ENCODE data around the gene MED13. TPM values are rescaled to one million over a fixed set of nuclear protein-coding genes. Genes with fewer than 3 reads are reported as not detected.

Gene MED13
- 30.1 TPM for polyA plus RNA-seq (2013, experiment 1 of 4)
- polyA plus RNA-seq (2013, experiment 2 of 4) = 40.9 TPM
- 27.2 TPM for polyA plus RNA-seq (2013, experiment 3 of 4)
- polyA plus RNA-seq (2013, experiment 4 of 4) = 33.2 TPM

- H3K27ac ChIP-seq (ENCODE audit: insufficient read depth, low read depth, low read length, poor library complexity, severe bottlenecking) = peak within 1 kb of the TSS; percentile 92
- no peaks in the 10 kb centered on the region for H3K36me3 ChIP-seq (ENCODE audit: control insufficient read depth, insufficient read depth, low read length)
- H3K4me1 ChIP-seq (ENCODE audit: control insufficient read depth, insufficient read depth, low read length) = peaks cover 4% of the 10 kb centered on the region
Observed at GRCh38 chr17:62064791-62065563, at the start of gene MED13. TSS of gene MED13 (minus strand) at chr17:62065278. CDS start at chr17:62065205, 73 bp downstream.

GRCh38 chr17:62112229-62112628, 47.2 kb upstream of the MED13 start:
- H3K27ac ChIP-seq (ENCODE audit: insufficient read depth, low read depth, low read length, poor library complexity, severe bottlenecking) = no peak overlapping the region
- H3K36me3 ChIP-seq (ENCODE audit: control insufficient read depth, insufficient read depth, low read length) = no peaks in the 10 kb centered on the region
- H3K27me3 ChIP-seq (ENCODE audit: control insufficient read depth, insufficient read depth, low read length, poor library complexity, severe bottlenecking) = no peaks in the 10 kb centered on the region
- H3K4me1 ChIP-seq (ENCODE audit: control insufficient read depth, insufficient read depth, low read length) = no peaks in the 10 kb centered on the region
- WGBS, 2 experiments = 90 to 92% methylated on average over 2 of the region's 2 CpGs
- H3K9me3 ChIP-seq (ENCODE audit: control insufficient read depth, low read length) = no peaks in the 10 kb centered on the region
- no peak overlapping the region for H3K4me3 ChIP-seq (ENCODE audit: insufficient read depth, low read depth, low read length)

More at GRCh38 chr17:62064791-62065563, at the start of gene MED13:
- Histone ChIP-seq H3K4me3 (ENCODE audit: insufficient read depth, low read depth, low read length) (peak within 1 kb of the TSS; percentile 97), H3K27me3 (ENCODE audit: control insufficient read depth, insufficient read depth, low read length, poor library complexity, severe bottlenecking) (no peaks in the 10 kb centered on the region), H3K9me3 (ENCODE audit: control insufficient read depth, low read length) (no peaks in the 10 kb centered on the region)
- 0 to 1% methylated on average over 62 to 72 of the region's 79 CpGs for WGBS, 2 experiments

- H3K27ac ChIP-seq (ENCODE audit: insufficient read depth, low read depth, low read length, poor library complexity, severe bottlenecking) = no peak overlapping the region
- H3K4me3 ChIP-seq (ENCODE audit: insufficient read depth, low read depth, low read length) = no peak overlapping the region
- no peaks in the 10 kb centered on the region for H3K4me1 ChIP-seq (ENCODE audit: control insufficient read depth, insufficient read depth, low read length)
- H3K9me3 ChIP-seq (ENCODE audit: control insufficient read depth, low read length) = no peaks in the 10 kb centered on the region
- no peaks in the 10 kb centered on the region for H3K27me3 ChIP-seq (ENCODE audit: control insufficient read depth, insufficient read depth, low read length, poor library complexity, severe bottlenecking)
- WGBS, 2 experiments = 80 to 82% methylated on average over 7 of the region's 7 CpGs
- no peaks in the 10 kb centered on the region for H3K36me3 ChIP-seq (ENCODE audit: control insufficient read depth, insufficient read depth, low read length)
Observed at GRCh38 chr17:62111562-62112171, 46.6 kb upstream of the MED13 start.

- no peak overlapping the region for H3K4me3 ChIP-seq (ENCODE audit: insufficient read depth, low read depth, low read length)
- H3K4me1 ChIP-seq (ENCODE audit: control insufficient read depth, insufficient read depth, low read length) = no peaks in the 10 kb centered on the region
- WGBS, 2 experiments = 89 to 94% methylated on average over 3 of the region's 3 CpGs
- H3K27me3 ChIP-seq (ENCODE audit: control insufficient read depth, insufficient read depth, low read length, poor library complexity, severe bottlenecking) = no peaks in the 10 kb centered on the region
- H3K36me3 ChIP-seq (ENCODE audit: control insufficient read depth, insufficient read depth, low read length) = no peaks in the 10 kb centered on the region
- no peak overlapping the region for H3K27ac ChIP-seq (ENCODE audit: insufficient read depth, low read depth, low read length, poor library complexity, severe bottlenecking)
- H3K9me3 ChIP-seq (ENCODE audit: control insufficient read depth, low read length) = no peaks in the 10 kb centered on the region
Observed at GRCh38 chr17:62110923-62111484, 45.9 kb upstream of the MED13 start.

GRCh38 chr17:62109924-62110323, 44.8 kb upstream of the MED13 start:
- no peaks in the 10 kb centered on the region for H3K27me3 ChIP-seq (ENCODE audit: control insufficient read depth, insufficient read depth, low read length, poor library complexity, severe bottlenecking)
- H3K36me3 ChIP-seq (ENCODE audit: control insufficient read depth, insufficient read depth, low read length) = no peaks in the 10 kb centered on the region
- H3K27ac ChIP-seq (ENCODE audit: insufficient read depth, low read depth, low read length, poor library complexity, severe bottlenecking) = no peak overlapping the region
- no peak overlapping the region for H3K4me3 ChIP-seq (ENCODE audit: insufficient read depth, low read depth, low read length)
- H3K9me3 ChIP-seq (ENCODE audit: control insufficient read depth, low read length) = no peaks in the 10 kb centered on the region
- WGBS, 2 experiments = 92 to 95% methylated on average over 4 of the region's 4 CpGs
- no peaks in the 10 kb centered on the region for H3K4me1 ChIP-seq (ENCODE audit: control insufficient read depth, insufficient read depth, low read length)

GRCh38 chr17:62109378-62109902, 44.4 kb upstream of the MED13 start:
- WGBS, 2 experiments = 38 to 40% methylated on average over 2 of the region's 2 CpGs
- H3K4me1 ChIP-seq (ENCODE audit: control insufficient read depth, insufficient read depth, low read length) = no peaks in the 10 kb centered on the region
- H3K9me3 ChIP-seq (ENCODE audit: control insufficient read depth, low read length) = no peaks in the 10 kb centered on the region
- H3K27me3 ChIP-seq (ENCODE audit: control insufficient read depth, insufficient read depth, low read length, poor library complexity, severe bottlenecking) = no peaks in the 10 kb centered on the region
- no peak overlapping the region for H3K27ac ChIP-seq (ENCODE audit: insufficient read depth, low read depth, low read length, poor library complexity, severe bottlenecking)
- no peak overlapping the region for H3K4me3 ChIP-seq (ENCODE audit: insufficient read depth, low read depth, low read length)
- no peaks in the 10 kb centered on the region for H3K36me3 ChIP-seq (ENCODE audit: control insufficient read depth, insufficient read depth, low read length)

- Histone ChIP-seq H3K36me3 (ENCODE audit: control insufficient read depth, insufficient read depth, low read length) (no peaks in the 10 kb centered on the region), H3K9me3 (ENCODE audit: control insufficient read depth, low read length) (no peaks in the 10 kb centered on the region), H3K4me1 (ENCODE audit: control insufficient read depth, insufficient read depth, low read length) (no peaks in the 10 kb centered on the region), H3K27ac (ENCODE audit: insufficient read depth, low read depth, low read length, poor library complexity, severe bottlenecking) (no peak overlapping the region), H3K27me3 (ENCODE audit: control insufficient read depth, insufficient read depth, low read length, poor library complexity, severe bottlenecking) (no peaks in the 10 kb centered on the region), H3K4me3 (ENCODE audit: insufficient read depth, low read depth, low read length) (no peak overlapping the region)
- WGBS, 2 experiments = 89 to 92% methylated on average over 1 of the region's 1 CpG
Observed at GRCh38 chr17:62105861-62106260, 40.8 kb upstream of the MED13 start.

GRCh38 chr17:62105357-62105756, 40.3 kb upstream of the MED13 start:
- no peaks in the 10 kb centered on the region for H3K36me3 ChIP-seq (ENCODE audit: control insufficient read depth, insufficient read depth, low read length)
- WGBS, 2 experiments = 69 to 81% methylated on average over 2 to 3 of the region's 3 CpGs
- no peak overlapping the region for H3K4me3 ChIP-seq (ENCODE audit: insufficient read depth, low read depth, low read length)
- no peak overlapping the region for H3K27ac ChIP-seq (ENCODE audit: insufficient read depth, low read depth, low read length, poor library complexity, severe bottlenecking)
- H3K27me3 ChIP-seq (ENCODE audit: control insufficient read depth, insufficient read depth, low read length, poor library complexity, severe bottlenecking) = no peaks in the 10 kb centered on the region
- H3K9me3 ChIP-seq (ENCODE audit: control insufficient read depth, low read length) = no peaks in the 10 kb centered on the region
- H3K4me1 ChIP-seq (ENCODE audit: control insufficient read depth, insufficient read depth, low read length) = no peaks in the 10 kb centered on the region

GRCh38 chr17:62101515-62101914, 36.4 kb upstream of the MED13 start:
- 95 to 96% methylated on average over 3 to 4 of the region's 4 CpGs for WGBS, 2 experiments
- Histone ChIP-seq H3K4me1 (ENCODE audit: control insufficient read depth, insufficient read depth, low read length) (no peaks in the 10 kb centered on the region), H3K27me3 (ENCODE audit: control insufficient read depth, insufficient read depth, low read length, poor library complexity, severe bottlenecking) (no peaks in the 10 kb centered on the region), H3K36me3 (ENCODE audit: control insufficient read depth, insufficient read depth, low read length) (no peaks in the 10 kb centered on the region), H3K9me3 (ENCODE audit: control insufficient read depth, low read length) (no peaks in the 10 kb centered on the region), H3K4me3 (ENCODE audit: insufficient read depth, low read depth, low read length) (no peak overlapping the region), H3K27ac (ENCODE audit: insufficient read depth, low read depth, low read length, poor library complexity, severe bottlenecking) (no peak overlapping the region)

- no peak overlapping the region for H3K4me3 ChIP-seq (ENCODE audit: insufficient read depth, low read depth, low read length)
- H3K4me1 ChIP-seq (ENCODE audit: control insufficient read depth, insufficient read depth, low read length) = no peaks in the 10 kb centered on the region
- H3K9me3 ChIP-seq (ENCODE audit: control insufficient read depth, low read length) = no peaks in the 10 kb centered on the region
- no peaks in the 10 kb centered on the region for H3K36me3 ChIP-seq (ENCODE audit: control insufficient read depth, insufficient read depth, low read length)
- H3K27ac ChIP-seq (ENCODE audit: insufficient read depth, low read depth, low read length, poor library complexity, severe bottlenecking) = no peak overlapping the region
- no peaks in the 10 kb centered on the region for H3K27me3 ChIP-seq (ENCODE audit: control insufficient read depth, insufficient read depth, low read length, poor library complexity, severe bottlenecking)
Observed at GRCh38 chr17:62101090-62101489, 36.0 kb upstream of the MED13 start.
